Transverse colon (tissue), 4 donors: ENCODE results near the gene SRRM3. TPM values are rescaled to one million over a fixed set of nuclear protein-coding genes. Genes with fewer than 3 reads are reported as not detected.

Experiments
- DNase-seq: peaks from one replicate; pipeline ENCODE4 v3.0.0-alpha.2; 2019
- H3K27ac ChIP-seq, 4 donors: fragments of 200-600 bp; sonication (generic); 2 replicates each; pipeline ENCODE4 v1.5.1; 2016 to 2018; ENCODE audit warnings: inconsistent platforms in 4 of 4
- H3K27me3 ChIP-seq: fragments of 200-600 bp; sonication (generic); 2 replicates; pipeline ENCODE4 v1.5.1; 2017; ENCODE audit warnings: inconsistent platforms
- H3K36me3 ChIP-seq, 4 donors: fragments of 200-600 bp; sonication (generic); 2 replicates each; pipeline ENCODE4 v1.5.1; 2017 to 2019; ENCODE audit warnings: inconsistent platforms in 4 of 4
- H3K4me1 ChIP-seq, 4 donors: fragments of 200-600 bp; sonication (generic); 2 replicates each; pipeline ENCODE4 v1.5.1; 2017 to 2020; ENCODE audit warnings: inconsistent platforms in 4 of 4
- H3K4me3 ChIP-seq, 4 donors: fragments of 200-600 bp; sonication (generic); 1 replicate in 1 of 4; 2 replicates in 3 of 4; pipeline versions ENCODE4 v1.5.1 to v1.6.1; 2017 to 2019; ENCODE audit warnings: inconsistent platforms in 4 of 4
- H3K9me3 ChIP-seq, 2 donors: fragments of 200-600 bp; sonication (generic); 2 replicates each; pipeline ENCODE4 v1.5.1; 2017 to 2019; ENCODE audit warnings: inconsistent platforms in 2 of 2
- EP300 ChIP-seq: sonication (generic); formaldehyde crosslinking; IDR thresholded peaks from one replicate; pipeline ENCODE4 v1.6.1; 2017; ENCODE audit warnings: antibody characterized with exemption, low read depth
- POLR2A ChIP-seq: fragments of 450-650 bp; IDR thresholded peaks from one replicate; pipeline ENCODE4 v1.6.1; 2016; ENCODE audit warnings: antibody characterized with exemption, mild to moderate bottlenecking, moderate library complexity
- POLR2AphosphoS5 ChIP-seq, 3 donors: sonication (generic); formaldehyde crosslinking; IDR thresholded peaks; one replicate each; pipeline ENCODE4 v1.6.1; 2016; ENCODE audit warnings: antibody characterized with exemption in 3 of 3
- WGBS, 2 donors: methylation state at CpG; one replicate each; pipeline ENCODE4 v1.1.5; 2018; ENCODE audit warnings: low coverage in 1 of 2; 5-methylcytosine and 5-hydroxymethylcytosine counted together
- in situ Hi-C, 4 donors: fragments of 200-750 bp; cut with MboI; loops; one replicate each; pipeline versions ENCODE4 v1.15.0 to v1.15.1; 2017; ENCODE audit warnings: low sequenced_read_pairs in 3 of 4, low pct_ligation_motif_present in 1 of 4, low pct_unique_long_range_greater_than_20kb in 1 of 4
- intact Hi-C: fragments of 100-400 bp; cut with DNase I; formaldehyde crosslinking; loops from one replicate; pipeline ENCODE4 v1.15.1; 2023; ENCODE audit warnings: low total_unique reads
- total RNA-seq, 4 donors: library from RNA; depleted of rRNA; stranded (reverse); fragments of >200 nt; gene quantifications; one replicate each; pipeline ENCODE4 v1.1.0, GENCODE V29; 2016
- TF ChIP-seq, protein P1 (sequence below), 5 experiments: fragments of 200-600 bp in 3 of 5; fragments of 450-650 bp in 2 of 5; sonication (generic) in 3 of 5; IDR thresholded peaks; 1 replicate in 2 of 5; 2 replicates in 3 of 5; pipeline ENCODE4 v1.5.1; 2016 to 2017; ENCODE audit warnings: antibody characterized with exemption in 5 of 5, inconsistent platforms in 3 of 5, mild to moderate bottlenecking in 2 of 5, moderate library complexity in 1 of 5

Gene SRRM3
- total RNA-seq, 4 donors from 2014 or later = 0.82 to 1.4 (median 1.1) TPM; not detected in 1

GRCh38 chr7:76300166-76300731 is 98.6 kb downstream of the SRRM3 start:
- peak overlapping the region; percentile 3 to 99 (median 79) for H3K27ac ChIP-seq
- peaks cover 18 to 51% (median 49%) of the 10 kb centered on the region in 4 donors for H3K4me1 ChIP-seq
- no peak overlapping the region for H3K4me3 ChIP-seq
- in situ Hi-C loops = no loop called here
- no peaks in the 10 kb centered on the region for H3K36me3 ChIP-seq
- no peak for TF ChIP-seq EP300
- peak in 2 of 3 donors; percentile 17 to 54 for TF ChIP-seq POLR2AphosphoS5 (IDR thresholded peaks at IDR 0.05)
- peak; percentile 53 for DNase-seq
- intact Hi-C loops = no loop called here
- no peaks in the 10 kb centered on the region for H3K9me3 ChIP-seq
- no peaks in the 10 kb centered on the region for H3K27me3 ChIP-seq
- whole genome bisulfite sequencing, 2 donors = 65 to 78% methylated on average over 6 to 7 of the region's 7 CpGs

- WGBS, 2 donors = 88 to 90% methylated on average over 3 of the region's 3 CpGs
- Histone ChIP-seq H3K4me1 (peaks cover 11 to 45% (median 42%) of the 10 kb centered on the region in 4 donors), H3K4me3 (no peak overlapping the region), H3K9me3 (no peaks in the 10 kb centered on the region), H3K27ac (peak overlapping the region in 3 of 4 donors; percentile 94 to 99 (median 98)), H3K27me3 (no peaks in the 10 kb centered on the region), H3K36me3 (no peaks in the 10 kb centered on the region)
- intact Hi-C loops = no loop called here
- TF ChIP-seq POLR2AphosphoS5 (IDR thresholded peaks at IDR 0.05) (no peak), POLR2A (no peak), EP300 (no peak)
- TF ChIP-seq, protein P1, sequence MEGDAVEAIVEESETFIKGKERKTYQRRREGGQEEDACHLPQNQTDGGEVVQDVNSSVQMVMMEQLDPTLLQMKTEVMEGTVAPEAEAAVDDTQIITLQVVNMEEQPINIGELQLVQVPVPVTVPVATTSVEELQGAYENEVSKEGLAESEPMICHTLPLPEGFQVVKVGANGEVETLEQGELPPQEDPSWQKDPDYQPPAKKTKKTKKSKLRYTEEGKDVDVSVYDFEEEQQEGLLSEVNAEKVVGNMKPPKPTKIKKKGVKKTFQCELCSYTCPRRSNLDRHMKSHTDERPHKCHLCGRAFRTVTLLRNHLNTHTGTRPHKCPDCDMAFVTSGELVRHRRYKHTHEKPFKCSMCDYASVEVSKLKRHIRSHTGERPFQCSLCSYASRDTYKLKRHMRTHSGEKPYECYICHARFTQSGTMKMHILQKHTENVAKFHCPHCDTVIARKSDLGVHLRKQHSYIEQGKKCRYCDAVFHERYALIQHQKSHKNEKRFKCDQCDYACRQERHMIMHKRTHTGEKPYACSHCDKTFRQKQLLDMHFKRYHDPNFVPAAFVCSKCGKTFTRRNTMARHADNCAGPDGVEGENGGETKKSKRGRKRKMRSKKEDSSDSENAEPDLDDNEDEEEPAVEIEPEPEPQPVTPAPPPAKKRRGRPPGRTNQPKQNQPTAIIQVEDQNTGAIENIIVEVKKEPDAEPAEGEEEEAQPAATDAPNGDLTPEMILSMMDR (IDR thresholded peaks at IDR 0.05) = no peak
- in situ Hi-C loops = no loop called here
- DNase-seq = no peak
These were observed 99.3 kb downstream of the SRRM3 start for GRCh38 chr7:76301000-76301399.

- in situ Hi-C loops (no loop called here), intact Hi-C loops (no loop called here)
- H3K4me1 ChIP-seq = peaks cover 3 to 43% (median 33%) of the 10 kb centered on the region in 4 donors
- no peaks in the 10 kb centered on the region for H3K36me3 ChIP-seq
- peak; percentile 94 for DNase-seq
- TF ChIP-seq POLR2AphosphoS5 (IDR thresholded peaks at IDR 0.05) (peak; percentile 97), POLR2A (peak; percentile 92), EP300 (no peak)
- TF ChIP-seq, protein P1 (IDR thresholded peaks at IDR 0.05) = peak in 1 of 5 experiments; percentile 16
- no peaks in the 10 kb centered on the region for H3K9me3 ChIP-seq
- peak within 1 kb of the TSS; percentile 94 to 99 (median 97) for H3K27ac ChIP-seq
- WGBS, 2 donors = 0% methylated on average over 4 to 40 of the region's 75 CpGs
- peak within 1 kb of the TSS; percentile 69 to 88 (median 84) for H3K4me3 ChIP-seq
- no peaks in the 10 kb centered on the region for H3K27me3 ChIP-seq
These were observed 100.9 kb downstream of the SRRM3 start, which contains the start of gene HSPB1 for GRCh38 chr7:76302347-76303201. Gene HSPB1, plus strand, starts transcription at chr7:76302673. Its CDS starts 40 bp downstream, at chr7:76302713.

GRCh38 chr7:76303202-76304147 is 101.8 kb downstream of the SRRM3 start:
- no peaks in the 10 kb centered on the region for H3K9me3 ChIP-seq
- H3K27ac ChIP-seq = peak overlapping the region; percentile 94 to 99 (median 97)
- intact Hi-C loops = no loop called here
- DNase-seq = peak; percentile 88
- WGBS, 2 donors = 0 to 6% methylated on average over 2 to 51 of the region's 56 CpGs
- no peaks in the 10 kb centered on the region for H3K27me3 ChIP-seq
- TF ChIP-seq EP300 = no peak
- TF ChIP-seq POLR2A = no peak
- TF ChIP-seq, protein P1 (IDR thresholded peaks at IDR 0.05) = no peak
- TF ChIP-seq POLR2AphosphoS5 (IDR thresholded peaks at IDR 0.05) = peak; percentile 65 to 82 (median 71)
- in situ Hi-C loops = no loop called here
- H3K36me3 ChIP-seq = no peaks in the 10 kb centered on the region
- peak overlapping the region; percentile 69 to 88 (median 84) for H3K4me3 ChIP-seq
- peaks cover 3 to 40% (median 30%) of the 10 kb centered on the region in 4 donors for H3K4me1 ChIP-seq
